ENCODE data around the gene OLFML2A.

- TF ChIP-seq CTCF (conservative IDR thresholded peaks at IDR 0.05; ENCODE audit: low read length), result no peak
- TF ChIP-seq EZH2phosphoT487 (IDR thresholded peaks at IDR 0.05; ENCODE audit: borderline replicate concordance, low read depth, low read length), result no peak
Observed at GRCh38 chr9:124863371-124863871, 86.5 kb downstream of the OLFML2A start.

Data from OCI-LY7 (cell line).